Measurements from ENCODE around the gene POC1B.

POC1B gene

GRCh38 chr12:89401433-89402058 lies 124.3 kb downstream of the POC1B start:
- Histone ChIP-seq H3K27me3 (no peaks in the 10 kb centered on the region), H3K36me3 (no peaks in the 10 kb centered on the region), H3K27ac (no peak overlapping the region), H3K4me3 (no peak overlapping the region), H3K4me1 (no peaks in the 10 kb centered on the region), H3K9me3 (no peaks in the 10 kb centered on the region)
- intact Hi-C loops (cut with DNase I; ENCODE audit: low total_unique reads): no loop called here
- TF ChIP-seq CTCF (IDR thresholded peaks at IDR 0.05): no peak
- no peak for DNase-seq

GRCh38 chr12:89400415-89400814 lies 125.4 kb downstream of the POC1B start:
- Histone ChIP-seq H3K9me3 (no peaks in the 10 kb centered on the region), H3K27me3 (no peaks in the 10 kb centered on the region), H3K27ac (no peak overlapping the region), H3K36me3 (no peaks in the 10 kb centered on the region), H3K4me3 (no peak overlapping the region), H3K4me1 (no peaks in the 10 kb centered on the region)
- intact Hi-C loops (cut with DNase I; ENCODE audit: low total_unique reads): no loop called here
- no peak for TF ChIP-seq CTCF (IDR thresholded peaks at IDR 0.05)
- no peak for DNase-seq

- no peak for DNase-seq
- Histone ChIP-seq H3K9me3 (no peaks in the 10 kb centered on the region), H3K27me3 (no peaks in the 10 kb centered on the region), H3K4me3 (no peak overlapping the region), H3K36me3 (no peaks in the 10 kb centered on the region), H3K4me1 (no peaks in the 10 kb centered on the region), H3K27ac (no peak overlapping the region)
- intact Hi-C loops (cut with DNase I; ENCODE audit: low total_unique reads): no loop called here
- no peak for TF ChIP-seq CTCF (IDR thresholded peaks at IDR 0.05)
These were observed 130.1 kb downstream of the POC1B start for GRCh38 chr12:89395712-89396111.

GRCh38 chr12:89393551-89394121 lies 132.2 kb downstream of the POC1B start:
- H3K9me3 ChIP-seq: no peaks in the 10 kb centered on the region
- no peak overlapping the region for H3K27ac ChIP-seq
- H3K4me3 ChIP-seq: no peak overlapping the region
- H3K4me1 ChIP-seq: no peaks in the 10 kb centered on the region
- H3K27me3 ChIP-seq: no peaks in the 10 kb centered on the region
- no peak for DNase-seq
- intact Hi-C loops (cut with DNase I; ENCODE audit: low total_unique reads): no loop called here
- H3K36me3 ChIP-seq: no peaks in the 10 kb centered on the region
- no peak for TF ChIP-seq CTCF (IDR thresholded peaks at IDR 0.05)

- H3K27ac ChIP-seq: no peak overlapping the region
- no peaks in the 10 kb centered on the region for H3K36me3 ChIP-seq
- H3K9me3 ChIP-seq: no peaks in the 10 kb centered on the region
- intact Hi-C loops (cut with DNase I; ENCODE audit: low total_unique reads): no loop called here
- no peaks in the 10 kb centered on the region for H3K27me3 ChIP-seq
- no peaks in the 10 kb centered on the region for H3K4me1 ChIP-seq
- no peak for TF ChIP-seq CTCF (IDR thresholded peaks at IDR 0.05)
- no peak overlapping the region for H3K4me3 ChIP-seq
- no peak for DNase-seq
These were observed 133.5 kb downstream of the POC1B start for GRCh38 chr12:89392391-89392790.

Data from tibial artery (tissue), 4 donors.